Activated CD4-positive, alpha-beta T cell treated with anti-CD3 and anti-CD28 coated beads, Interleukin-2, amount 50 U/mL, for 24 hours (primary cell): Measurements from ENCODE around the gene ARHGEF12.

Source experiments
- DNase-seq, 2 donors: peaks; one replicate each; pipeline ENCODE4 v3.0.0-alpha.2; 2020; ENCODE audit warnings: low read depth in 1 of 2, low spot score in 1 of 2

The ARHGEF12 gene

DNA sequence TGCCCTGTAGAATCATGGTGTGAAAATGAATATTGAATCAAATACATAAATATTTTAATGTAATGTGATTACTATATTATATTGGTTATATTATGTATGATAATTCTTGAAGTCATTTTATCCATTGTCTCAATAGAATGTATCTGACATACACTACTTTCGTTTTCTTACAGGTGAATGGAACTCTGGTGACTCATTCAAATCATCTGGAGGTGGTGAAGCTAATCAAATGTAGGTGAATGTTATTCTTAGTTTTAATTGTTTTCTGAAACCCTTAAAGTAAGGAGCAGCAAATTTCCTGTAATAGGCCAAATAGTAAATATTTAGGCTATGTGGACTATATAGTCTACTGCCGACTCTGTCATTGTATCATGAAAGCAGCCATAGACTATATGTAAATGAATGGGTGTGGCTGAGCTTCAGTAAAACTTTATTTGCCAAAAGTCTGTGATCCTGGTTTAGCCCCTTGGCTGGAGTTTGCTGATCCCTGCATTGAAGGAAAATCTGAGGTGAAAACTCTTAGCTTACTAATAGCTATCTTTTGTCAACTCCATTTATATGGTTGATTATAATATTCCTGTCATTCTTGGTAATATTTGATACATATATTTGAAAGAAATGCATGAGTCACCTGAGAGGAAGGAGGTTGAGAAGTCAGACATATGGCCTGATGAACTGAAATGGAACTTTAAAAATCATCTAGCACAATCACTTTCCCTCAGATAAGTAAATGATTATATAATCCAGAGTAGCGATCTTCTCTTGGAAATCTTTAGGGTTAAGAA, 88.2 kb downstream of the ARHGEF12 start:
- DNase-seq = no peak

- DNase-seq = no peak
Observed at GRCh38 chr11:120424970-120425332, 88.7 kb downstream of the ARHGEF12 start.

GRCh38 chr11:120425527-120425926, 89.3 kb downstream of the ARHGEF12 start:
- DNase-seq = no peak

GRCh38 chr11:120430146-120430545, 93.9 kb downstream of the ARHGEF12 start:
- DNase-seq = no peak

- DNase-seq = no peak
Observed at GRCh38 chr11:120431633-120432032, 95.4 kb downstream of the ARHGEF12 start.

GRCh38 chr11:120432056-120433018, 96.1 kb downstream of the ARHGEF12 start:
- DNase-seq = peak in 1 of 2 donors; percentile 46

DNA sequence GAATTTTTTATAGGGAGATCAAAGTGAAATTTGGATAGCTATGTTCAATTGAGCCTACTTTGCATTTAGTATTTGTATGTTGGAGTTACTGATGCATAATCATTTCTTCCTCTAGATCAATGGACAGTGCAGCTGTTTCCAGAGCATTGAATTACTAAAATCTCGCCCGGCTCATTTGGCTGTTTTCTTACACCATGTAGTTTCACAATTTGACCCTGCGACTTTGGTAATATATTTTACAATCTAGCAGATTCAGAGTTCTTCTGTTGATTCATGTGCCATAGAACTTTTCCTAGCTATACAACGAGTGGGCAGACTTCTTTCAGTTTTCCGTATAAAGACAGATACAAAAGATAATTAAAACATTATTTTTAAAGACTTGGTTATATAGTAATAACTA, 105.4 kb downstream of the ARHGEF12 start:
- DNase-seq = no peak

DNA sequence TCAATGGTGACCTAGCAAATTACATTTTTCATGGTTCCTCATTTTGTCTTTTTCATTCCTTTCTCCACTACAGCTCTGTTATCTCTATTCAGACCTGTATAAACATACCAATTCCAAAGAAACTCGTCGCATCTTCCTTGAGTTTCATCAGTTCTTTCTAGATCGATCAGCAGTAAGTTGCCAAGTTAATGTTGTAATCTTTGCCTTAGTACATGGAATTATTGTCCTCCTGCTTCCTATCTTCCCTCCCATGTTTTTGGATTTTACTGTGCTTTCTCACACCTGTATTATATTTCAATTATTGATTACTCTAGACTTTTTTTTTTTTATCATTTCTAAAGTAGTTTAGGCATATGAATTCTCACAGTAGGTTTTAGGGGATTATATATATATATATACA, 105.8 kb downstream of the ARHGEF12 start:
- no peak for DNase-seq

DNA sequence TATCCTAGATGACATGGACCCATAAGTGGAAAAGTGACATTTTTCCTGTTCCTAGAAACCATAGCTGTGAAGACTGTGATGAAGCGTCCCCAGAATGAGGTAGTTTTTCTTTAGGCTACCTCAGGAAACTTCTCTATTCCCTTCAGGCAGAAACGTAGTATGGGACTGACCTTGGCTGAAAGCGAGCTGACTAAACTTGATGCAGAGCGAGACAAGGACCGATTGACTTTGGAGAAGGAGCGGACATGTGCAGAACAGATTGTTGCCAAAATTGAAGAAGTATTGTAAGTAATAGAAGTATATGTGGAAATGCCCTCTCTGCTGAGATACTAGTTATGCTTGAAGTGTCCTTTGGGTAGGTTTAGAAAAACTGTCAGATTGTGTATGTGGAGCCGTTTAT, 110.6 kb downstream of the ARHGEF12 start:
- no peak for DNase-seq

DNA sequence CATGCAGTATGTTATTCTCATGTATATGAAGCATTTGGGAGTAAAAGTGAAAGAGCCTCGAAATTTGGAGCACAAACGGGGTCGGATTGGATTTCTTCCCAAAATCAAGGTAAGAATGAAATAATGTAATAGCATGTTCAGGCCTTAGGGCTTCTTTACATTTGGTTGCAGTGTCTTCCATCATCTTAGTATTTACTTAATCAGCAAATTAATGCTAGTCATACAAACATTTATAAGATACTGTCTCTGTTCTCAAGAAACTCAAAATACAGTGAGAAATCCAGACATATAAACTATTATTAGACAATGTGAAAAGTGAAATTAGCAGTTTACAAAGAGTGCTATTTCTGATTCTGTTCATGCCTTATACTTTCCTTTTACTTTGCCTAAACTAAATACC, 112.0 kb downstream of the ARHGEF12 start:
- DNase-seq = no peak

GRCh38 chr11:120455487-120455886, 119.3 kb downstream of the ARHGEF12 start:
- DNase-seq = no peak

DNA sequence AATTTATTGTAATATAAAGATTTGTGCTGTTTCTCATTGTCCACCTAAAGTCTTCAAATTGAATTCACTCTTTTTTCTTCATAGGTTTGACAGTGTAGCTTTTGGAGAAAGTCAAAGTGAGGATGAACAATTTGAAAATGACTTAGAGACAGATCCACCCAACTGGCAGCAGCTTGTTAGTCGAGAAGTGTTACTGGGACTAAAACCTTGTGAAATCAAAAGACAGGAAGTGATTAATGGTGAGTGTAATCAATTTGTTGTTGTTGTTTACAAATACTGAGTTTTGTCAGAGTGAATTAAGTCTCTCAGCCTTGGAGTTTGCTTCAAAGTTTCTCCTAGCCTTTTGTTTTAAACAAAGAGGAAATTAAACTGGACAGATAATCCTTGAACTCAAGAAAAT, 121.8 kb downstream of the ARHGEF12 start:
- no peak for DNase-seq

DNA sequence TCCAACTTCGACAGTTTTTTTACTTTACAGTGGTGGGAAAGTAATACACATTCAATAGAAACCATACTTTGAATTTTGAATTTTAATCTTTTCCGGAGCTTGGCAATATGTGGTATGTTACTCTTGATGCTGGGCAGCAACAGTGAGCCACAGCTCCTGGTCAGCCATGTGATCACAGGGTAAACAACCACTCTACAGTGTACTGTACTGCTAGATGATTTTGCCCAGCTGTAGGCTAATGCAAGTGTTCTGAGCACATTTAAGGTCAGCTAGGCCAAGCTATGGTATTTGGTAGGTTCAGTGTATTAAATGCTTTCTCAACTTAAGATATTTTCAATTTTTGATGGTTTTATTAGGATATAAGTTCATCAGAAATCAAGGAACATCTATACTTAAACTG, 126.6 kb downstream of the ARHGEF12 start:
- DNase-seq = no peak

GRCh38 chr11:120465921-120466534, 129.8 kb downstream of the ARHGEF12 start:
- DNase-seq = no peak

GRCh38 chr11:120467627-120468026, 131.4 kb downstream of the ARHGEF12 start:
- no peak for DNase-seq

- DNase-seq = no peak
Observed at GRCh38 chr11:120471131-120471530, 134.9 kb downstream of the ARHGEF12 start.

DNA sequence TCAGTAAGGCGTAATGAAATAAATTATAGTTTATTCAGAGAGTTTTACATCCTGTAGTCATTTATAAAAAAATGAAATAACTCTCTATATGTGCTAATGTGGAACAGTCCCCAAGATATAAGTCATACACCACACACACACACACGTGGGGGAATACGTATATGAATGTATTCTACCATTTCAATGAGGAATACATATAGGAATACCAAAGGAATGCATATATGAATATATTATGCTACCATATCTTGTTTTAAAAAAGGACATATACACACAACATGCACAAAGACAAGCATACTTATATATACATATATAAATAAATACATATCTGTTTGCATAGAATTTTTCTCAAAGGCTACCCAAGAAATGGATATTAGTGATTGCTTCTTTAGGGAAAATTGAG, 135.8 kb downstream of the ARHGEF12 start:
- no peak for DNase-seq

GRCh38 chr11:120473503-120473902, 137.3 kb downstream of the ARHGEF12 start:
- DNase-seq = no peak

- no peak for DNase-seq
Observed at GRCh38 chr11:120482149-120482548, 145.9 kb downstream of the ARHGEF12 start.

DNA sequence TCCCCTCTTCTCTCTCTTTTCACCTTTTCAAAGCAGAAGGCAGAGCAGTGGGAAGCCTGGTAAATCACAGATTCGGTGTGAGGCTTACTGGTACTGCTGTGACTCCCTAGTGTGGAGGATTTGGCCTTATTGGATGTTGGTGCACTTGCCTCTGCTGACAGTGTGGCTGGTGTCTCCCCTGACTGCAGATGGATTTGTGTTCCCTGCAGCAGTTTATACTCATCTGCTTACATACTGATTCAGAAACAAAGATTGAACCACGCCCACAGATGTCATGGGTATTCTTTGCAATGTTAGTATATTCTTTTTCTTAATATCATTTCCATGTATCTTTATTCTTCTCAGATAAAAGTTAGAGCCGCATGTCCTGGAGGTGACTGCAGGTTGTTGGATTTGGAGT, 148.5 kb downstream of the ARHGEF12 start:
- no peak for DNase-seq

DNA sequence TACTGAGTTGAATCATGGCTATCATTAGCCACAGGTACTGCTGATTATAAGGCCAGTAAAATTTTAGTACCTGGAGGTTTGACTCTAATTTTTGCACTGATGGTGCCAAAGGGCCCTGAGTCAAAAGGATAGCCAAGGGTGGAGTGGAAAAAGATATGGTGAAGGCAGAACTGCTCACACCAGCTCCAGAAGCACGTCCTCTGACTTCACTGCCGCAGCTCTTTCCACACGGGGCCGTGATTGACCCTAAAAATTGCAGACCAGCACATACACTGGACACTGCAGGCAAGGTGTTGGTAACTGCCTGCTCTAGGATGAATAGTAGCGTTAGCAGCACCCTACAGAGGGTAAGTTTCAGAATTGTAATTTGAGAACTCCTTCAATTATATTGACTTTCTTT, 149.9 kb downstream of the ARHGEF12 start:
- DNase-seq = no peak

DNA sequence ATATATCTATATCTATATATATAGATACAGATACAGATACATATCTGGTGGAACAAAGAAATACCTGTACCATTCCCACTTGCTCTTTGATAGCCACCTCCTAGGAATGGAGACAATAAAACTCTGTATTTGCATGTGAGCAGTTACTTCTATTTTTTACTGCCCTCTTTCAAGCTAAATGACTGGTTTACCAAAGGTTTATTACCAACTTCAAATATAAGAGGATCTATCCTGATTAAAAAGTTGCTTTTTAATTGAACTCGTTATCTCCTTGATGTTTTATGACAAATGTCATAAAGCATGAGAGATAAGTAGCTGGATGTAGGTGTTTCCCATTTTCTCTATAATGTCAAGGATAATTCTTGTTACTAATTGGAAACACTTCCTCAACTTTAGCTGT, 153.6 kb downstream of the ARHGEF12 start:
- no peak for DNase-seq
